ENCODE measurements around the gene NCAPH2.

Gene NCAPH2

DNA sequence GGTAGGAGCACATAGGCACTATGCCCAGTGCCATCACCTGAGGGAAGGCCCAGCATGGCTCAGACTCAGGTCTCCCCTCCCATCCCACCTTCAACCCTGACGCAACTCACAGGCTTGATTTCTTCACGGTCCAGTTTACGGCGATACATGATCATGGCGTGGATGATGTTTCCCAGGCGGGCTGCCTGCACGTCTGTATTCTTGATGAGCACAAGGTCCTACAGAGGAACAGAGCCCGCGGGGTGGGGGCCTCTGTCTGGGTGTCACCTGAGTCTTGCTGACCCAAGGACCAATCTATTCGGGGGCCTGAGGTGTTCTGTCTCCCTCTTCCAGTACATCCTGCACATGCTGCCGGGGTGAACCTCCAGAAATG lies 66.3 kb downstream of the NCAPH2 start:
- no peak for DNase-seq (ENCODE audit: low spot score)

Measured in cerebellar cortex (tissue), 1 donor.